ENCODE data around the gene MRM3.
"Not testable (repeated sequence)": the region's sequence is repeated elsewhere in the genome, so short reads cannot be mapped to it uniquely, and the experiment has no call there.

The MRM3 gene

GRCh38 chr17:755319-755961 is 26.7 kb upstream of the MRM3 start:
- not testable (repeated sequence) for DNase-seq

- not testable (repeated sequence) for DNase-seq
Observed at GRCh38 chr17:756010-756567, 26.1 kb upstream of the MRM3 start.

GRCh38 chr17:759964-760363 is 22.2 kb upstream of the MRM3 start:
- DNase-seq: no peak

GRCh38 chr17:760371-760770 is 21.8 kb upstream of the MRM3 start:
- DNase-seq: no peak

GRCh38 chr17:767076-767475 is 15.1 kb upstream of the MRM3 start:
- DNase-seq: no peak

- no peak for DNase-seq
Observed at GRCh38 chr17:773016-773415, 9.1 kb upstream of the MRM3 start.

- no peak for DNase-seq
Observed at GRCh38 chr17:773467-774312, 8.5 kb upstream of the MRM3 start.

GRCh38 chr17:774313-774584 is 7.9 kb upstream of the MRM3 start:
- no peak for DNase-seq

GRCh38 chr17:778096-778495 is 4.1 kb upstream of the MRM3 start:
- DNase-seq: no peak

GRCh38 chr17:784143-784542 is 2.0 kb downstream of the MRM3 start:
- DNase-seq: no peak

- DNase-seq: not testable (repeated sequence)
Observed at GRCh38 chr17:785901-786300, 3.7 kb downstream of the MRM3 start.

- no peak for DNase-seq
Observed at GRCh38 chr17:787641-788221, 5.6 kb downstream of the MRM3 start.

- DNase-seq: no peak
Observed at GRCh38 chr17:788551-788950, 6.4 kb downstream of the MRM3 start.

GRCh38 chr17:789160-789840 is 7.1 kb downstream of the MRM3 start:
- no peak for DNase-seq

- DNase-seq: not testable (repeated sequence)
Observed at GRCh38 chr17:789931-790873, 8.0 kb downstream of the MRM3 start.

- not testable (repeated sequence) for DNase-seq
Observed at GRCh38 chr17:790874-791247, 8.7 kb downstream of the MRM3 start.

GRCh38 chr17:791829-792228 is 9.7 kb downstream of the MRM3 start:
- no peak for DNase-seq

- peak; percentile 24 for DNase-seq
Observed at GRCh38 chr17:792277-792676, 10.1 kb downstream of the MRM3 start.

GRCh38 chr17:794876-795275 is 12.7 kb downstream of the MRM3 start:
- peak; percentile 79 for DNase-seq

GRCh38 chr17:795276-795675 is 13.1 kb downstream of the MRM3 start:
- DNase-seq: no peak

GRCh38 chr17:795721-796120 is 13.6 kb downstream of the MRM3 start:
- no peak for DNase-seq

- DNase-seq: no peak
Observed at GRCh38 chr17:796609-797008, 14.5 kb downstream of the MRM3 start.
